ENCODE measurements around the gene OPCML.

Gene OPCML

GRCh38 chr11:132712466-132712865 lies 819.8 kb downstream of the OPCML start:
- no peak overlapping the region for H3K4me3 ChIP-seq (replicated peaks; ENCODE audit: low read depth, low read length)
- no peak for DNase-seq (ENCODE audit: low read depth)
- TF ChIP-seq CTCF (IDR thresholded peaks at IDR 0.05; ENCODE audit: low read length, missing control alignments): no peak

GRCh38 chr11:132704781-132705375 lies 827.4 kb downstream of the OPCML start:
- no peak for DNase-seq (ENCODE audit: low read depth)
- TF ChIP-seq CTCF (IDR thresholded peaks at IDR 0.05; ENCODE audit: low read length, missing control alignments): no peak
- no peak overlapping the region for H3K4me3 ChIP-seq (replicated peaks; ENCODE audit: low read depth, low read length)

DNA sequence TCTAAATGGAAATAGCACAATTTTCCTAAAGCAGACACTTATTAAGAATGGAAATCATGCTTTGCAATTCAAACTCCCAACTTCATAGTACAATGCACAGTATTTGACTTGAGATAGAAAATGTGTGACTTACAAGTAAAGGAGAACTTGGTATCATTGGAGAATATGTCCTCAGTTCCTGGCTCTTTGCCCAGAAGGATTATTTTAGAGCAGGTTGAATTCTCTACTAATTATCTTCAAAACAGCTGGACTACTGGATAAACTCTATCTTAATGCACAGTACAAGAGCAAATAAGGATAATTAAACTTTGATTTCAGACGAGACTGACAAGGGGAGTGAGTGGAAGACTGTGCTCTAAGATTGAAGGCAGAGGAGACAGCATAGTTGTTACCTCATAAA lies 839.4 kb downstream of the OPCML start:
- DNase-seq (ENCODE audit: low read depth): no peak
- H3K4me3 ChIP-seq (replicated peaks; ENCODE audit: low read depth, low read length): no peak overlapping the region
- no peak for TF ChIP-seq CTCF (IDR thresholded peaks at IDR 0.05; ENCODE audit: low read length, missing control alignments)

GRCh38 chr11:132691848-132692550 lies 840.3 kb downstream of the OPCML start:
- no peak for DNase-seq (ENCODE audit: low read depth)
- TF ChIP-seq CTCF (IDR thresholded peaks at IDR 0.05; ENCODE audit: low read length, missing control alignments): no peak
- no peak overlapping the region for H3K4me3 ChIP-seq (replicated peaks; ENCODE audit: low read depth, low read length)

DNA sequence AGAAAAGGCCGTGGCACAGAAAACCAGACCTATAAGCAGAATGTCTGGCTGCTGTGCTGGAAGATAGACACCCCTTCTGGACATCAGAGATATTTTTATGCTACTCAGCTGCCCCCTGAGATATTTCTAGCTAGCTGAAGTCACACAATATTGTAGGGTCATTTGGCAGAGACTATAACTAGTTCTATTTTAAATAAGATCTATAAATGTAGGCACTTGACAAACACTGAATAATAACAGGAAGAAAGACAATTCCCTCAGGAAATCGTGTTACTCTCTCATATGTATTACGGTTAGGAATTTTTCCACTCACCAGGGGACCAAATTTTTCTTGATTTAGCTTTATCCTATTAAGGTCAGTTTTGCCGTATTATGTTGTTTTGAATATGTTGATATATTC lies 845.4 kb downstream of the OPCML start:
- DNase-seq (ENCODE audit: low read depth): peak; percentile 12
- TF ChIP-seq CTCF (IDR thresholded peaks at IDR 0.05; ENCODE audit: low read length, missing control alignments): no peak
- no peak overlapping the region for H3K4me3 ChIP-seq (replicated peaks; ENCODE audit: low read depth, low read length)

DNA sequence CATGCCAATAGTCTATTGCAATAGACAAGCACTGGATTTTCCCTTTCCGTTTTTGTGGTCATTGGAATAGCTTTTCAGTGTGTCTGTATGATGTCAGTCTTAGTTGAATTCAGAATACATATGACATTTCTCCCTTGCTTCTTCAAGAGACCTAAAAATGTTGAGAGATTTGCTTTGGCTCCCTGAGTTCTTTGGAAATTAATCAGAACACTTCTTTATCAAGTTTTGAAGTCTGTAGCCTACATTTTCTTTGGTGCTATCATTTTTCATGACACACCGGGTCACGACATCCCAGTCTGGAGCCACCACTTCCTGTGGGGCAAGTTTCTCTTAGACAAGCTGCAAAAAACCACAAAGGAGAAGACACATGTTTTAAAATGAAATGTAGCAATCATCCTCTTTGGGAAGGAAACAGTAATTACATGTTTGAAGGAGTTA lies 847.1 kb downstream of the OPCML start:
- no peak for TF ChIP-seq CTCF (IDR thresholded peaks at IDR 0.05; ENCODE audit: low read length, missing control alignments)
- DNase-seq (ENCODE audit: low read depth): peak; percentile 48
- H3K4me3 ChIP-seq (replicated peaks; ENCODE audit: low read depth, low read length): no peak overlapping the region

DNA sequence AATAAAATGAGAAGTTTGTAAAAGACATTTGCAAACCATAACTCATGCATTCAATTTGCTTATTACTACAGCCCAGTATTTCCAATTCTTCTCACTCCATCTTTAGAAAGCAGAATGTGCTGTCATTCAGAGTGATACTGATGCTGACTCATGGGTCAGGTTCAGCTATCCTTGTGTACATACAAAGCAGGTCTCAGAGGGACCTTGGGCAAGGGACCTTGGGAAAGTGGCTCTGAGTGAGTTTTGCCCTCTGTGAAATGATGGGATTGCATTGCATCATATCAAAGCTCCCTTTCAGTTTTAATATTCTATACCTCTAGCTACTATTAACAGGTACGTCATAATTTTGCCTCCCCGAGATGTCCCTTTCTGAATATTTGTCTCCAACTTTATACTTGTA lies 848.7 kb downstream of the OPCML start:
- peak; percentile 6 for DNase-seq (ENCODE audit: low read depth)
- no peak overlapping the region for H3K4me3 ChIP-seq (replicated peaks; ENCODE audit: low read depth, low read length)
- TF ChIP-seq CTCF (IDR thresholded peaks at IDR 0.05; ENCODE audit: low read length, missing control alignments): no peak
